Measurements from ENCODE around the gene LRIG3.

- TF ChIP-seq CTCF (conservative IDR thresholded peaks at IDR 0.05 in 1 of 2, IDR thresholded peaks at IDR 0.05 in 1 of 2; ENCODE audit: low read depth in 1 of 2, low read length in 2 of 2) = no peak
- no peak for TF ChIP-seq EZH2 (IDR thresholded peaks at IDR 0.05; ENCODE audit: low read length, missing control alignments)
These were observed 22.0 kb upstream of the LRIG3 start for GRCh38 chr12:58942345-58942744.
